NCI-H1694 treated with DMSO at 0.1 percent for 48 hours (cell line): ENCODE measurements around the gene ZNF57.
"Not testable (repeated sequence)": the region's sequence is repeated elsewhere in the genome, so short reads cannot be mapped to it uniquely, and the experiment has no call there.

Experiments used
- DNase-seq: peaks from one replicate; lab custom pipeline; 2025; lab: John Stamatoyannopoulos, UW

ZNF57 gene

DNA sequence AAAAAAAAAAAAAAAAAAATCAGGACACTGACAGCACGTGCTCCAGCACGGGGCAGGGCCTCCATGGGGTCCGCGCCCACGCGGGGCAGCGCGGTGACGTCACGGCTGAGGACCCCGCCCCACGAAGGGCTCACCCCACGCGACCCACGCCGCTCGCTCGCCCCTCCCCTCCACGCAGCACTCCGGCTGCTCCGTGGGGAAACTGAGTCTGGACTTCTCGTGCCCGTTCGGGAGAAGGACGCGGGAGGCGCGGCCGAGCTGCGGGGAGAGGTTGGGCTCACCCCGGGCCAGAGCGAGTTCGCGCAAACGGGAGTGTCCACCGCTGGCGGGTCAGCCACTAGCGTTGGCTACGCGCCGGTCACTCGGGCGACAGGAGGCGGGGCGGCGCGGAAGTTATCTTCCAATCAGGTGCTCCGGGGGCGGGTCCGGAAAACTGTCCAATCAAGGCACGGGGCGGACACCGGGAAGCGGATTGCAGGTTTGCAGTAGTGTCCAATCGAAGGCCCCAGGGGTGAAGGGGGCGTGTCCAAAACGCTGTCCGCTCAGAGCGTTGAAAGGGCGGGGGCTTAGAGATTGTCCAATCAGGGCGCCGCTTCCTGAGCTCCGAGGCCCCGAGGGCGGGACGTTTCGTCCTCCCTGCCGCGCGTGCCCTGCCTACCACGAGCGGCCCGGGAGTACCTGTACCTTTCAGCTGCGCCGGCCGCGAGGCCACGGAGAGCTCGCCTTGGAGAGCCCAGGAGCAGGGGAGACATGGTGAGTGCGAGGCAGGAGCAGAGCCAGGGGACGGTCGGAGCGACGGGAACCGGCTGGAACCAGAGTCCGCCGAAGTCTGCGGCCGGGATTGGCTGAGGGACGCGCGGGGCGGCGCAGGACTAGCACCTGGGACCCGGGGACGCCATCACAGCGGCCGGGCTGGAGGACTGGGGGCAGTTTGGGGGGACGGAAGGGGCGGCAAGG is at the start of gene ZNF57:
TSS of gene ZNF57 (plus strand) at position 633 of the 957 bp plus-strand sequence. CDS start at position 751, 118 bp downstream.
- peak; percentile 45 for DNase-seq

DNA sequence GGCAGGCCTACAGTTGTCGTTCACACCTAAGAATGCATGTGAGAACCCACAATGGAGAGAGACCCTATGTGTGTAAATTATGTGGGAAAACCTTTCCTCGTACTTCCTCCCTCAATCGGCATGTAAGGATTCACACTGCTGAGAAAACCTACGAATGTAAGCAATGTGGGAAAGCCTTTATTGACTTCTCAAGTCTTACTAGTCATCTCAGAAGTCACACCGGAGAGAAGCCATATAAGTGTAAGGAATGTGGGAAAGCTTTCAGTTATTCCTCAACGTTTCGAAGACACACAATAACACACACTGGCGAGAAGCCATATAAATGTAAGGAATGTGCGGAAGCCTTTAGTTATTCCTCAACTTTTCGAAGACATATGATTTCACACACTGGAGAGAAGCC is 48.1 kb upstream of the ZNF57 start:
- no peak for DNase-seq

DNA sequence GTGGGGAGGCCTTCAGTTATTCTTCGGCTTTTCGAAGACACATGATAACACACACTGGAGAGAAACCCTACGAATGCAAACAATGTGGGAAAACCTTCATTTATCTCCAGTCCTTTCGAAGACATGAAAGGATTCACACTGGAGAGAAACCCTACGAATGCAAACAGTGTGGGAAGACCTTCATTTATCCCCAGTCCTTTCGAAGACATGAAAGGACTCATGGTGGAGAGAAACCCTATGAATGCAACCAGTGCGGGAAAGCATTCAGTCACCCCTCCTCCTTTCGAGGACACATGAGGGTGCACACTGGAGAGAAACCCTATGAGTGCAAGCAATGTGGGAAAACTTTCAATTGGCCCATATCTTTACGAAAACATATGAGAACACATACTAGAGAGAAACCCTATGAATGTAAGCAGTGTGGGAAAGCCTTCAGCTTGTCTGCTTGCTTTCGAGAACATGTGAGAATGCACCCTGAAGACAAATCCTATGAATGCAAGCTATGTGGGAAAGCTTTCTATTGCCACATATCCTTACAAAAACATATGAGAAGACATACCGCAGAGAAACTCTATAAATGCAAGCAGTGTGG is 47.6 kb upstream of the ZNF57 start:
- no peak for DNase-seq

DNA sequence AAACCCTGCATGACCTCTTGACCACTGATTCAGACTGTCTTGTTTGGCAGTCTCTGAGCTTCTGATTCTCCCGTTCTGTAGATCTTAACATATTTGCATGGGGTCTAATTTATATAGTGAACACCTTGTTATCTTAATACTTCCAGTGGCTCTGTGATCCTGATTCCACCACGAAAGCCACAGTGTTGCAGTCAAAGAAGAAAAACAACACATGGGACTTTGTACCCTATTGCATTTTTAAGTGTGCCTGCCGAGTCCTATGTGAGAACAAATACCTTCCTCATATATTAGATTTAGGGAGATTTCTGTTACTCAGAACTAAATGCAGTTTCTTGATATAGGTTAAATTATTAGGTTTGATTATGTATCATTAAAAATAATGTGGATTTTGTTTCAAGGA is 45.9 kb upstream of the ZNF57 start:
- no peak for DNase-seq

DNA sequence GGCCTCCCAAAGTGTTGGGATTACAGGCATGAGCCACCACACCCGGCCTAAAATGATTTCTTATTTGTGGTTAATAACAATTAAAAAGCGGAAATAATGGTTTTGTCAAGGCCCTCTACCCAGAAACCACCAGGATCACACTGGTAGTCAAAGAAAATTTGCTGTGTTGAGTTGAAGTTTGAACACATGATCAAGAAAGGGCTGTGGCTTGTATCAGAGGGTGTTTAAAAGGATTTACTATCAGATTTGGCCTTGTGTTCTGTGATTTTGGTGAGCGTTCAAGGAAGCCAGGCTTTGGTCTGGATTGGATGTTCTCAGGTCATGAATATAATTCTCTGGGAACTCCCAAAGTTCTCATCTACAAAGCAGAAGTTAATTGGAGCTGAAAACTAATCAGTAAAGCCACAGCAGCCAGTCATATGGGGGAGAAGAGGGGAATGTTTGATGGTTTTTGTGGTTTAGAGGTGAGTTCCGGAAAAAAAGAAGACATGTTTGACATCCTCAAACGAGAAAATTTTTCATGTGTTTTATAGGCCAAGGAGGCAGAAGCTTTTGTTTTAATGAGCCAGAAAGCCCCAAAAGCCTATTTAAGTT is 44.2 kb upstream of the ZNF57 start:
- DNase-seq, result no peak

DNA sequence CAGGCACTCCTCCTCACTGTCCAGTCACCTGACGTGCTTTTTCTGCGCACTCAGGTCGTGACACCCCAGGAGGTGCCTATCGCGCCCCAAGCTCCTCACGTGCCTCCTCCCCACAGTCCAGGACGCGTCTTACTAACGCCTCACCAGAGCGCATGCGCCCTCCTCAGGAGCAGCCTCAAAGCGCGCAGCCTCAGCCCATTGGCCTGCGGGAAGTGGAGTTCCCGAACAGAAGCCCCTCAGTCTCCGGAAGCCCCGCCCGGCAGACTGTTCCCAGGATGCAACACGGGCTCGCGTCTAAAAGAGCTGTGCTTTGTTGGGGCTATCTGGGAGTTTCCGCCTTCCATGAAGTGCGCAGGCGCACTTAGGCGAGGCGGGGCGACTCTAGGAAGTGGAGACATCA is 41.9 kb upstream of the ZNF57 start:
- no peak for DNase-seq

DNA sequence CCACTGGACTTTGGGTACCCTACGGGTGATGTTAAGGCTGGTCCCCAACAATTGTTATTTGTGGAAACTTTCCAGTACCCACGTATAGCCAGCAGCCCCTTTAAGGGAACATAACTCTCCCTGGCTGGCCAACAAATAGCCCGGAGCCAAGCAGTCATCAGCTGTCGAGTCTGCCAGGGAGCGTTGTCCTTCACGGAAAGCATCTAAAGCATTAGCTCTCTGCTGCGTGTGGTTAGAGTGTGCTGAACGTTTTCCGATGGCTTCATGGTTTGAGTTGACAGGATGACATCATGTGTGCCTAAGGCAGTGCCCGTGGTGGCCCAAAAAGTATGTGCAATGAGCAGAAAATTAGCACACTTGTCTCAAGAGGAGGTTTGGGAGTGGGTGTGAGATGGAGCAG is 36.9 kb upstream of the ZNF57 start:
- DNase-seq, result no peak

DNA sequence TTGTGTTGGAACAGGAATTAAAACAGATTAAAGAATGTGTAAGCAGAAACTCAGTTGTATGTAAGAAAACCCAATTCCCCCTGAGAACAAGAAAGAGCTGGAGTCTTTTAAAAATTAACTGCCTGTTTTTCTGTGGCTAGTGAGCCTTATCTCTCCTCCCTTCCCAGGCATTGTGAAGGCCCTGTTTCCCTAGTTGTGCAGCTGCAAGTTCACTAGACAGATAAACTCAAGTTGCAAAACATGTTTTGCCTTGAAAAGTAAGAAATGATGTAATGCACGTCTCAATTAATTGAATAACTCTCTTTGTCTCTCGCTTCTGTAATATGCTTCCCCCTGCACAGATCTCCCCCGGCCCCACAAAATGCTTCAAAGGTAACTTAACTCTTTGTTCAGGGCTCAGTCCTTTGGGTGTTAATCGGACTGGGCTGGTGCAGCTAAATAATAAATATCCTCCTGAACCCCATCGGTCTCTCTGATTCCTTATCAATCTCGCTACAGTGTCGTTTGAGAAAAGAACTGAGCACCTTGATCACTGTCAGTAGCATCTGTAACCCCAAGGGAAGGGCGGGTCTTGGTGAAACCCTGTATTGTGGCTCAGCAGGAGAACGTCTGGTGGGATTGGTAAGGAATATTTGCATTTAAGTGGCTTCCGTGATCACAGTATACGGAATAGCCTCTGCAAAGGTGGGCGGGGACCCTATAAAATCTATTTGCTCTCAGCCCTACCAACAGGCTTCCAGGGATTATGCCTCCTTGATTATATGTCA is 35.2 kb upstream of the ZNF57 start:
- DNase-seq, result no peak

DNA sequence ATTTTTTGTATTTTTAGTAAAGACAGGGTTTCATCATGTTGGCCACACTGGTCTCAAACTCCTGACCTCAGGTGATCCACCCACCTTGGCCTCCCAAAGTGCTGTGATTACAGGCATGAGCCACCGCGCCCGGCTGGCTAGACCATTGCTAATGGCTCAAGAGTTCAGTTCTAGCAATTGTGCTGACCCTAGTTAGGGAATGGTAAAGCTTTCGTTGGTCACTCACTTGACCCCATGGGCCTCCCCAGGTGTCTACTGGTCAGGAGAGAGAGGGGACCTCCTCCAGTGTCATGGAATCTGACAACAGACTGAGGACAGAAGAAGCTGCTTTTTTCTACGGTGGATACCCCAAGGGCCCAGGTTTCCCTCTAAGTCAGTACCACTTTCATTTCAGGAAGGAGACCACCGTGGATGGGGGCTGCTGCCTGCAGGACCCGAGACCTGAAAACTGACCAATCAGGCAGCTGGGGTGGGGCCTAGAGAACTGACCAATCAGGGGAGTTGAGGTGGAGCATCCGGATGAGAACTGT is 34.2 kb upstream of the ZNF57 start:
- no peak for DNase-seq

DNA sequence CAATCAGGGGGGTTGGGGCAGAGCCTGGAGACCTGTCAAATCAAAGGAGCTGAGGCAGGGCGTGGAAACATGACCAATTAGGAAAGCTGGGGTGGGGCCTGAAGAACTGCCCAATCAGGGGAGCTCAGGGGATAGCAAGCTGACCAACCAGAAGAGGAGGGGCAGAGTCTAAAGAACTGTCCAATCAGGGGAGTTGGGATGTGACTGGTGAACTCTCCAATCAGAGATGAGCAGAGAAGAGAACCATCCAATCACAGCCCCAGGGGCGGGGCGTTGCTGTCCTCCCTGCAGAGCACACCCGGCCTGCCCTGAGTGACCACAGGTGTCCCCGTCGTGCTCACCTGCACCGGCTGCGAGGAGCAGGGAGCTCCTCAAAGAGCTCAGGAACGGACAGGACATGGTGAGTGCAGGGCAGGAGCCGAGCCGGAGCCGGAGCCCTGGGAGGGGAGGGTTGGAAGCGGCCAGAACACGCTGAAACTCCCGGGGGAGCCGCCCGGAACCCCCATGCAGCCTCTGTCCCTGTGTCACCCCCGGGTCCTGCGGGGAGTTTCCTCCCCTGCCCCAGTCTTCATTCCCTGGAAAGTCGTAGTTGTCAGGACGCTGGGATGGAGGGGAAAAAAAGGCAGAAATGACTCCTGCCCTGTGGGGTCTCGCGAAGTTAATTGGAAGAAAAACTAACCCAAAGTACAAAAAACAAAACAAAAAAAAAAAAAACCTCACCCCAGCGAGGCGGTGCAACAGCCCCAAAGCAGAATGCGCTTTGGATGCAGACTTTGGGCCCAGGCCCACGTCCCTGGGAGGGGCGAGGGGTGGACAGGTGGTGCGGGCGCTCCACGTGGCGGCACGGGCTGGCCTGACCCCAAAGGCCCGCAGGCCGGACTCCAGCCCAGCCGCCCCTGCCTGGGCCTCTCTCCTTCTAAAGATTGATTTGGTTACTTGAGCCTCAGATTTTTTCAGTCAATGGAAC is 33.4 kb upstream of the ZNF57 start, which contains the start of gene ZNF556:
TSS of gene ZNF556 (plus strand) at position 311 of the 967 bp plus-strand sequence. CDS start at position 398, 87 bp downstream.
- no peak for DNase-seq

DNA sequence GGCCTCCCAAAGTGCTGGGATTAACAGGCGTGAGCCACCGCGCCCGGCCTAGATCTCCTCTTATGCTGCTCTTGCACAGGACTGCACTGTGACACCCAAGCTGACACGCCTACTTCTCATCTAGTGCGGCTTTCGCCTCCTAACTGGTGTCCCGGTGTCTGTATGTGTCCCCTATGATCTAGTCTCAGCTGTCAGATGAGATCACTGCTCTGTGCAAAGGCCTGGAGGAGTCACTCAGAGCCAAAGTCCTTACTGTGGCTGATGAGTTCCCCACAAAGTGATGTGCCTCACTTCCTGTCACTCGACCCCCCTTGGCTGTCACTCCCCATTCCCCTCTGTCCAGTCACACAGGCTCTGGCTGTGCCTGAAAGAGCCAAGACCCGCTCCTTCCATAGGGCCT is 31.1 kb upstream of the ZNF57 start:
- no peak for DNase-seq

DNA sequence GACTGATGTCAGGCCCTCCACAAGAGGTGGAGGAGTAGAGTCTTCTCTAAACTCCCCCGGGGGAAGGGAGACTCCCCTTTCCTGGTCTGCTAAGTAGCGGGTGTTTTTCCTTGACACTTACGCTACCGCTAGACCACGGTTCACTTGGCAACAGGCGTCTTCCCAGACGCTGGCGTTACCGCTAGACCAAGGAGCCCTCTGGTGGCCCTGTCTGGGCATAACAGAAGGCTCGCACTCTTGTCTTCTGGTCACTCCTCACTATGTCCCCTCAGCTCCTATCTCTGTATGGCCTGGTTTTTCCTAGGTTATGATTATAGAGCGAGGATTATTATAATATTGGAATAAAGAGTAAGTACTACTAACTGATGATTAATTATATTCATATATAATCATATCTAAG is 28.6 kb upstream of the ZNF57 start:
- DNase-seq, result not testable (repeated sequence)

DNA sequence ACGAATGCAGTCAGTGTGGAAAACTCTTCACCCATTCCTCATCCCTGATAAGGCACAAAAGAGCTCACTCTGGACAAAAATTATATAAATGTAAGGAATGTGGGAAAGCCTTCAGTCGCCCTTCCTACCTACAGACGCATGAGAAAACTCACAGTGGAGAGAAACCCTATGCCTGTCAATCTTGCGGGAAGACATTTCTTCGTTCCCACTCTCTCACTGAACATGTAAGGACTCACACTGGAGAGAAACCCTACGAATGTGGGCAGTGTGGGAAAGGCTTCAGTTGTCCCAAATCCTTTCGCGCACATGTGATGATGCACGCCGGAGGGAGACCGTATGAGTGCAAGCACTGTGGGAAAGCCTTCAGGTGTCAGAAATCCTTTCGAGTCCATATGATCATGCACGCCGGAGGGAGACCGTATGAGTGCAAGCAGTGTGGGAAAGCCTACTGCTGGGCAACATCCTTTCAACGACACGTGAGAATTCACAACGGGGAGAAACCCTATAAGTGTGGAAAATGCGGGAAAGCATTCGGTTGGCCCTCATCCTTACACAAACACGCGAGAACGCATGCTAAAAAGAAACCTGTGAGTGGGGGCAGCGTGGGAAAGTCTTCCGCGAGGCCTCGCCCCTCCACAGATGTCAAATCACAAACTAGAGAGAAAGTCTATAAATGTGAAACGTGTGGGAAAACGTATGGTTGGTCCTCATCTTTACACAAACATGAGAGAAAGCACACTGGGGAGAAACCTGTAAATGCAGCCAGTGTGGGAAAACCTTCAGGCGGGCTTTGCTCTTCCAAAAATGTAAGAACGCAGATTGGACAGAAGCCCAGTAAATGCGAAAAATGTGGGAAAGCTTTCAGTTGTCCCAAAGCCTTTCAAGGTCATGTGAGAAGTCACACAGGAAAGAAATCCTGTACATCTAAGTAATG is 23.1 kb upstream of the ZNF57 start:
- DNase-seq, result no peak

DNA sequence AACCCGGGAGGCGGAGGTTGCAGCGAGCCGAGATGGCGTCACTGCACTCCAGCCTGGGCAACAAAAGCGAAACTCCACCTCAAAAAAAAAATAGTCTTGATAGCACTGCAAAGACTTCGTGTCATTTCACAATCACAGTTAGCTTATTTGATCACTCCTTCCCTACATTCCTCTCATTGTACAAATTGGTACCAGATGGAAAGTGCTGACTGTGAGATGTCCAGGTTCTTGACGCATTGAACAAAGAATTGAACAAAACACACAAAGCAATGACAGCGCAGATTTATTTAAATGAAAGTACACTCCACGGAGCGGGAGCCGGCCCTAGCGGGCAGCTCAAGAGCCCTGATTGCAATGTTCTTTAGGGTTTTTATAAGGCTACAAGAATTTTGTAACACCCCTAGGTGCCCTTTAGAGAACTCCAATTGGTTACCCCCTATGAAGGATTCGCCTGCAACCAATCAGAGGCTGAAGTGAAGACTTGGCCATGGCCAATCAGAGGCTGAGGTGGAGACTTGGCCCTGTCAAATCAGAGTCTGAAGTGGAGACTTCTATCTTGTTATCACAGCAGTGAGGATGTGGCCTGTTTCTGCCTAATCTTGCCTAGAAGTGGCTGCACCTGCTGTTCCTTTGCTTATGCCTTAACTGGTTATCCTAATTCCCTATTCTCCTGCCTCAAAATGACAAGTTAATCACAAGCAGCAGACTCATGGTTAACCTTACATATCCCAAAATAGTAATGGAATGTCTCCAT is 16.9 kb upstream of the ZNF57 start:
- no peak for DNase-seq

DNA sequence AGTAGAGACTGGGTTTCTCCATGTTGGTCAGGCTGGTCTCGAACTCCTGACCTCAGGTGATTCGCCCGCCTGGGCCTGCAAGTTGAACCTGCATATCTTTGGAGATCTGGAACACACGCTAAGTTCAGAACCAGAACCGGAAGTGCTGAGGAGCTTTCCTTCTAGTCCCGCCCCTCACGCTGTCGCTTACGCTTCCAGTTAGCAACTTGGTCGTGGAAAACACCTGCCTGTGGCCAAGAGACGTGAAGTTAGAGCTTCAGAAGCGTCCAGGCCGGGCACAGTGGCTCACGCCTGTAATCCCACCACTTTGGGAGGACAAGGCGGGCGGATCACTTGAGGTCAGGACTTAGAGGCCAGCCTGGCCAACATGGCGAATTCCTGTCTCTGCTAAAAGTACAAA is 15.0 kb upstream of the ZNF57 start:
- no peak for DNase-seq

DNA sequence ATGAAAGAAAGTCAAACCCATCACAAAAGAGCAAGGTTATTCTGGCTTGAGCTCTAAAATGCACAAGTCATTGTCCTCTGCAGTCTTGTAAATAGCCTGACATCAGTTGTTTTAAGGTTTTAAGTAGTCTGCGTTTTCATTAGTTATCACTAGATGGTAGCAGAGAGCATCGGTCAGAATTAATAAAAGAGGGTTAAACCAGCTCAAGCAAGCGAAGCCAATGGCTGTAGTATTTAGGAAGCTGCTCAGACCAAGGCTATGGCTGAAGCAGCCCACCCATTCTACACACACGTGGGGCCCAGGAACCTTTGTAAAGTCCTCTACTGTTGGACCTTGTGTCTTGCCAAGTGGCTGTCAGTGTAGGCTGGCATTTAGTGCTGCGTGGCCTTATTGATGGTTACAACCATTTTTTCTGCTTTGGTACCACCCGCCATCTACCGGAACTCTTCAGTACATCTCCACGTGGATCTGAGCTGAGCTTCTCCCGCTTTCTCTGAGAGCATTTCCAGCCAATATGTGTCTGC is 13.3 kb upstream of the ZNF57 start:
- DNase-seq, result peak; percentile 80

DNA sequence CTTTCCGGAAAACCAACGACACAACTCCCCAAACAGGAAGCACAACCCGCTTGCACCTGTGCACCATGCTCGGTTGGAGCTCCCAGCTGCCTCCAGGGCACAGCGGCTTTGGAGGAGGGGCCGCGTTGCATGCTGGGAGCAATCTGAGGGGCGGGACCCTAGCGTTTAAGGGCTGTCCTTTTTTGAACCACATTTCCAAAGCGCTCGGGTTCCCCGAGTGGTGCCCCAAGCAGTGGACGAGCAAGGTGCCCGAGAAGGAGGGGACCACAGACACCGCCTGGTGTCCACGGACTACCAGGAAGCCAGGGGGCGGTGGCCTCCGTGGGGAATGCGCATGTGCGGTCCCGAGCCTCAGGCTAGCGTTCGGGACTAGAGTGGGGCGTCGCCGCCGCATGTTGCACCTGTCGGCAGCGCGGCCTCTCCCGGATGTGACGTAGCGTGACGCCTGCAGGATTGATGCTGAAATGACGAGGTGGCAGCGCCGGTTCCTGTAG is 11.9 kb upstream of the ZNF57 start:
- DNase-seq, result no peak

DNA sequence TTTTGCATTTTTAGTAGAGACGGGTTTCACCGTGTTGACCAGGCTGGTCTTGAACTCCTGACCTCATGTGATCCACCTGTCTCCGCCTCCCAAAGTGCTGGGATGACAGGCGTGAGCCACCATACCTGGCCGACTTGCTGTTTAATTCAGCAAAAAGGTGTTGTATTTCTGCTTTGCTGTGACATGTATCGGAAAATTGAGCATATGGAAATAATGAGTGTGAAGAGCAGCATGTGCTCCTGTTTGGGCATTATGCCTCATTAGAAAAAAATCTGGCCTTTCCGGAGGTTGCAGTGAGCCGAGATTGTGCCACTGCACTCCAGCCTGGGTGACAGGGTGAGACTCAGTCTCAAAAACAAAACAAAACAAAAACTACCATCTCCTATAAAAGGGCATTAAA is 10.2 kb upstream of the ZNF57 start:
- peak; percentile 17 for DNase-seq
